ENCODE results near the gene SERTAD1.
"Not testable (repeated sequence)": the region's sequence is repeated elsewhere in the genome, so short reads cannot be mapped to it uniquely, and the experiment has no call there.

SERTAD1 gene

GRCh38 chr19:40425450-40426287, at the start of gene SERTAD1:
Gene SERTAD1 (minus strand): TSS chr19:40425992. CDS start chr19:40423546, 2,446 bp downstream.
- in situ Hi-C loops (cut with HindIII; ENCODE audit: low sequenced_read_pairs), result no loop called here

GRCh38 chr19:40474737-40475136, 48.9 kb upstream of the SERTAD1 start:
- in situ Hi-C loops (cut with HindIII; ENCODE audit: low sequenced_read_pairs), result no loop called here

GRCh38 chr19:40472516-40472915, 46.7 kb upstream of the SERTAD1 start:
- in situ Hi-C loops (cut with HindIII; ENCODE audit: low sequenced_read_pairs), result no loop called here

- in situ Hi-C loops (cut with HindIII; ENCODE audit: low sequenced_read_pairs), result no loop called here
These were observed 45.3 kb upstream of the SERTAD1 start for GRCh38 chr19:40471111-40471510.

- in situ Hi-C loops (cut with HindIII; ENCODE audit: low sequenced_read_pairs), result no loop called here
These were observed 43.2 kb upstream of the SERTAD1 start for GRCh38 chr19:40469011-40469410.

- in situ Hi-C loops (cut with HindIII; ENCODE audit: low sequenced_read_pairs), result no loop called here
These were observed 41.4 kb upstream of the SERTAD1 start, which contains the start of gene SPTBN4 for GRCh38 chr19:40466985-40467734. Gene SPTBN4 (plus strand): TSS chr19:40467001. CDS start chr19:40472622, 5,621 bp downstream.

- in situ Hi-C loops (cut with HindIII; ENCODE audit: low sequenced_read_pairs), result no loop called here
These were observed 40.6 kb upstream of the SERTAD1 start for GRCh38 chr19:40466219-40466984.

- in situ Hi-C loops (cut with HindIII; ENCODE audit: low sequenced_read_pairs), result no loop called here
These were observed 39.9 kb upstream of the SERTAD1 start, which contains the start of gene BLVRB for GRCh38 chr19:40465557-40466218. Gene BLVRB (minus strand): TSS chr19:40465745. CDS start chr19:40465688, 57 bp downstream.

GRCh38 chr19:40465025-40465556, 39.3 kb upstream of the SERTAD1 start:
- in situ Hi-C loops (cut with HindIII; ENCODE audit: low sequenced_read_pairs), result no loop called here

- in situ Hi-C loops (cut with HindIII; ENCODE audit: low sequenced_read_pairs), result no loop called here
These were observed 38.5 kb upstream of the SERTAD1 start for GRCh38 chr19:40464059-40465024.

GRCh38 chr19:40463587-40464037, 37.8 kb upstream of the SERTAD1 start:
- in situ Hi-C loops (cut with HindIII; ENCODE audit: low sequenced_read_pairs), result not testable (repeated sequence)

- in situ Hi-C loops (cut with HindIII; ENCODE audit: low sequenced_read_pairs), result no loop called here
These were observed 36.0 kb upstream of the SERTAD1 start for GRCh38 chr19:40461669-40462221.

- in situ Hi-C loops (cut with HindIII; ENCODE audit: low sequenced_read_pairs), result no loop called here
These were observed 34.4 kb upstream of the SERTAD1 start for GRCh38 chr19:40460185-40460584.

- in situ Hi-C loops (cut with HindIII; ENCODE audit: low sequenced_read_pairs), result no loop called here
These were observed 32.8 kb upstream of the SERTAD1 start for GRCh38 chr19:40458597-40458974.

GRCh38 chr19:40457953-40458596, 32.3 kb upstream of the SERTAD1 start:
- in situ Hi-C loops (cut with HindIII; ENCODE audit: low sequenced_read_pairs), result no loop called here

- in situ Hi-C loops (cut with HindIII; ENCODE audit: low sequenced_read_pairs), result no loop called here
These were observed 31.3 kb upstream of the SERTAD1 start for GRCh38 chr19:40457048-40457447.

GRCh38 chr19:40453943-40454342, 28.2 kb upstream of the SERTAD1 start:
- in situ Hi-C loops (cut with HindIII; ENCODE audit: low sequenced_read_pairs), result not testable (repeated sequence)

- in situ Hi-C loops (cut with HindIII; ENCODE audit: low sequenced_read_pairs), result no loop called here
These were observed 27.5 kb upstream of the SERTAD1 start for GRCh38 chr19:40453151-40453735.
